Right ventricle myocardium inferior (tissue), 1 donor: Measurements from ENCODE around the gene MTCH1. TPM values are rescaled to one million over a fixed set of nuclear protein-coding genes. Genes with fewer than 3 reads are reported as not detected.

Experiments used
- ATAC-seq: fragments of 200-7000 bp; cut with Tn5 transposase; one replicate; pipeline ENCODE4 v1.9.1; 2020; ENCODE audit warnings: mild to moderate bottlenecking, moderate library complexity
- DNase-seq: peaks from one replicate; pipeline ENCODE4 v3.0.0; 2021; ENCODE audit errors: missing footprints
- intact Hi-C: fragments of 100-400 bp; cut with DNase I; formaldehyde crosslinking; loops from one replicate; pipeline ENCODE4 v1.11.0; 2022
- total RNA-seq: library from RNA; stranded (reverse); fragmentation: NEBNext Ultra II Directional; extraction: Animal tissue kit (Norgen Biotek cat#: 25700); gene quantifications from one replicate; pipeline ENCODE4 v1.2.1, GENCODE V29; 2021
- donor health status: DM: no; HTN: yes; CAD: no; lungs with severe emphysema.

Gene MTCH1
- total RNA-seq, 1 donor from 2014 or later = 220 TPM

DNA sequence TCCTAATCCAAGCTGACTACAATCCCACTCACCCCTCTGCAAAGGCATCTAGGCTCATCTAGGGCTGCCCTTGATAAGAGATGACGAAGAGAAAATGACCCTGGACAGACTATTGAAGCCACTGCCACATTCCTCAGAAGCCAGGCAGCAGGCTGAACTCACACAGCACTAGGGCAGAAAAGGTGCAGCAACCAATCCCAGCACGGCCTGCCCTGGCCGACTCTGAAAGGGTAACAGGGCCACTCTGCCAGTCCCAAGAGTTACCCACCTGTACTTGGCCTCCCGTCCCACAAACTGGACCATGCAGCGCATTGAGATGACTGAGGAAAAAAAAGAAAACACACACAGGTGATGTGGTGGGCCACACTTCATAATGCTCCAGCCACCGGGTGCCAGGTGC lies 9.1 kb downstream of the MTCH1 start:
- ATAC-seq (no peak), DNase-seq (no peak)
- intact Hi-C loops = no loop called here

- DNase-seq (no peak), ATAC-seq (no peak)
- intact Hi-C loops = no loop called here
Measured at GRCh38 chr6:36976509-36976908, 9.5 kb downstream of the MTCH1 start.

GRCh38 chr6:36976007-36976264 lies 10.1 kb downstream of the MTCH1 start:
- ATAC-seq (no peak), DNase-seq (no peak)
- intact Hi-C loops = no loop called here

GRCh38 chr6:36975231-36976006 lies 10.6 kb downstream of the MTCH1 start:
- DNase-seq (no peak), ATAC-seq (no peak)
- intact Hi-C loops = no loop called here

DNA sequence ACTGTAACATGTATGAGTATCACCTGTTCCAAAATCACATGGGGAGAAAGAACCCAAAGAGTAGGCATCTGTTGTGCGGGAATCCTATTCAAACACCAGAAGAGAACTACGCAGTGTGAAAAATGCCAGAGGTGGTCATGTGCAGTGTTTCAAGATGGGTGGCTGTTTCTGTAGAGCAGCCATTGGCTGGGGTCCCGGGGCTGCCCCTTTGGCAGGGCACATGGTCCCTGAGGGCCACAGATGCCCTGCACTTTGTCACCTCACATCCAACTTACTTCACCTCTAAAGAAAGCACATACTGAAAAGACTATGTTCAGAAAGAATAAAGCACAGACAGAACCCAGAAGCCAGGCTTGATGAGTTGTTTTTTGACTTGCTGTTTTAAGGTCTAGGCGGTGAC lies 12.3 kb downstream of the MTCH1 start:
- intact Hi-C loops = loop anchor here (2.0 to 5.0 kb wide), 2 partner anchors 66 to 133 kb away; no protein-coding TSS in a partner anchor
- DNase-seq (peak; percentile 79), ATAC-seq (peak; percentile 62)

DNA sequence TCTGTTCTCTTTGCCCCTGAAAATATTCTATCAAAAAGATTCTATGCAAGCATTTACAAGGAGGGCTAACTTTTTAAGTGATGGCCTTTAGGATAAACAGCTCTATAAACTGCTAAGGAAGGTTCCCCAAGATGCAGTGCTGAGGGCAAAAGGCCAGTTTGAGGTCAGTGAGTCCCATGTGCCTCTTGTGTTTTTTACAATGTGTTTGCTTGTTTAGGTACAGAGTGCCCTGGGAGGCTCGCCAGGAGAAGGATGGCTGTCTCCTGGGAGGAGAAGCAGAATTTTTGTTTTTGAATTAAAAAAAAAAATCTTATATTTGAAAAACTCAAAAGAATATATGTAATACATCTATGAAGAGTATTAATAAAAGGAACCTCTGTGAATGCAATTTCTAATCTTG lies 12.8 kb downstream of the MTCH1 start:
- DNase-seq (no peak), ATAC-seq (no peak)
- intact Hi-C loops = loop anchor here (2.0 to 5.0 kb wide), 2 partner anchors 66 to 132 kb away; no protein-coding TSS in a partner anchor

DNA sequence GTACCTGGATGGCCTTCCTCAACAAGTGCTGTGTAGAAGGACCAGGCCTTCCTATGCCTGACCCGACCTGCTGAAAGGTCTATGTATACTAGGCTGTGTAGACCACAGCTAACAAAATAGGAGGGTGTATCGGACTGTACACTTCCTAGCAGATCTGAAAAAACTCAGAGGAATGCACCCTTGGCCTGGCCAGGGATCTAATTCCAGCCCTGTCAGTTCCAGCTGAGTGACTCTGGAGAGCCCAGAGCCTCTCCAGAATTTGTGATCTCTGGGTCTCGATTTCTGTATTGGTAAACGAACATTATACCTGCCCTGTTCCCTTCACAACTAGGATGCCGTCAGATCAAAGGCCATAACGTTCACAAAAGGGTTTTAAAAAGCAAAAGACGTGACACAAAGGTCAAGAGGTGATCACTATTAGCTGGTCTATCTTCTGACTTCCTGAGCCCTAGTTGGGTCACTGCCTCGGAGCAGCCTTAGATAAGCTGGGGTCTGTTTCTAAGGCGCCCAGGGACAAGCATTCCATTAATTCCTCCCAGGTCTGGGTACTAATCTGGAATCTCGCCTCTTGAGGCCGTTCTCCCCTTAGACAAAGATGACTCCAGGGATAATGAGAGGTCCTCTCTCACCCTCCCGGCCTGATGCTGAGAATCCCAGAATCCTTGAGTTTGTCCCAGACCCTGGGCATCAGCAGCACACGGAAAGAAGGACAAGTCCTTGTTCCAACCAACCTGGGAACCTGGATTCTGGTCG lies 13.9 kb downstream of the MTCH1 start:
- DNase-seq (no peak), ATAC-seq (no peak)
- intact Hi-C loops = loop anchor here (2.0 to 5.0 kb wide), 2 partner anchors 65 to 131 kb away; no protein-coding TSS in a partner anchor

GRCh38 chr6:36970892-36971842 lies 14.8 kb downstream of the MTCH1 start:
- intact Hi-C loops = loop anchor here (5.0 kb wide), 1 partner anchor 64 kb away; no protein-coding TSS in a partner anchor
- DNase-seq (no peak), ATAC-seq (no peak)

- ATAC-seq (no peak), DNase-seq (no peak)
- intact Hi-C loops = loop anchor here (5.0 kb wide), 1 partner anchor 63 kb away; no protein-coding TSS in a partner anchor
Measured at GRCh38 chr6:36969988-36970891, 15.8 kb downstream of the MTCH1 start.

GRCh38 chr6:36969240-36969691 lies 16.7 kb downstream of the MTCH1 start:
- intact Hi-C loops = no loop called here
- ATAC-seq = peak; percentile 33
- no peak for DNase-seq

DNA sequence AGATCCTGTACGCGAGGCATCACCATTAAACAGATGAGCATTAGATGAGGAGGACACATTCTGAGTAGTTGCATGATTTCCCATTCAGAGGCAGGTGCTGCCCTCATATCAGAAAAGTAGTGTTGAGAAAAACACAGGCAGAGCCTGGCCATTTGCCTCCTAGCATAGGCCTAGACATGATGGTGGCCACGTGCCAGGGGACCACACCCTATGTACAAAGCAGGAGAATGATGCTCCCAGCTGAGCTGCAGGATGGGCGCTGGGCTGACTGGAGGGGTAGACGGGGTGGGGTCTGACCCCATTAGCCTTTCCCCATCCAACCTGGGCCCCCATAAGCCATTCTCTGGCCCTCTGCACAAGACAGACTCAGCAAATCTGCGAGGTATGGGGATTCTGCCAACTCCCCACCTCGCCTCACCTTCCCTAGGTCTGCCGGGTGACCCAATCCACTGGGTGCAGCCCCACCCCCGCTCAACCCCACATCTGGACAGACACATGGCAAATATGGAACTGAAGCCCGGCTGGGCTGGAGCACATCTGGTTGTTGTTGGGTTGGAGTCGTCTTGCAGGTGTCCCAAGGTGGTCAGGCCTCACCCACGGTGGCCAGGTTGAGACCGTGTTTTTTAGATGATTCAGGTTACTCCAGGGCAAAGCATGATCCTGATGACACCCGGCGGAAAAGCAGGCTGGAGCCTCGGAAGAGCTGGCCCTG lies 17.6 kb downstream of the MTCH1 start:
- ATAC-seq (no peak), DNase-seq (peak; percentile 80)
- intact Hi-C loops = no loop called here

GRCh38 chr6:36967757-36968156 lies 18.2 kb downstream of the MTCH1 start:
- ATAC-seq (no peak), DNase-seq (no peak)
- intact Hi-C loops = no loop called here

GRCh38 chr6:36967301-36967700 lies 18.7 kb downstream of the MTCH1 start:
- DNase-seq (no peak), ATAC-seq (peak; percentile 11)
- intact Hi-C loops = no loop called here

DNA sequence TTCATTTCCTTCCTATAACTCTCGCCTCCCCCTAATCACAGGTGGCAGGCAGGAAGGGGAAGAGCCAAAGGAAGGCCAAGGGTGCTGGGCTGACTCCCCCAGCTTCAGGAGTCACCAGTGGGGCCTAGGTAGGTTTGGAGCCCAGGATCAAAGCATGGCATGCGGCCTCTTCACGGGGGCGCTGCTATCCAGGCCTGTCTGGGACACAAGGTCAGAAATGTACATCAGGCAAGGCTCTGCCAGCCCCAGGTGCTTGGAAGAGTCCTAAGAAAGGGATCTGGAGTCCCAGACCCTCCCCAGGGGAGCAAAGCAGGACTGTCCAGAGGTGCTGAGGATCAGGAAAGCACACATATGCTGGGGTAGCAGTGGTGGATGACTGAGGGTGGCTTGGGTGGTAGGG lies 21.1 kb downstream of the MTCH1 start:
- ATAC-seq = no peak
- intact Hi-C loops = loop anchor here (5.0 kb wide), 1 partner anchor 48 kb away; no protein-coding TSS in a partner anchor

DNA sequence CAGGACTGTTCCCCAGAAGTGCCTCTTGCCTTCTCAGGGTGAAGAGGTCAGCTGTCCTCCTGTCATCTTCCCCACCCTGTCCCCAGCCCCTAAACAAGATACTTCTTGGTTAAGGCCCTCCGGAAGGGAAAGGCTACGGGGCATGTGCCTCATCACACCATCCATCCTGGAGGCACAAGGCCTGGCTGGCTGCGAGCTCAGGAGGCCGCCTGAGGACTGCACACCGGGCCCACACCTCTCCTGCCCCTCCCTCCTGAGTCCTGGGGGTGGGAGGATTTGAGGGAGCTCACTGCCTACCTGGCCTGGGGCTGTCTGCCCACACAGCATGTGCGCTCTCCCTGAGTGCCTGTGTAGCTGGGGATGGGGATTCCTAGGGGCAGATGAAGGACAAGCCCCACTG lies 21.6 kb downstream of the MTCH1 start:
- intact Hi-C loops = loop anchor here (5.0 kb wide), 1 partner anchor 47 kb away; no protein-coding TSS in a partner anchor
- DNase-seq (no peak), ATAC-seq (no peak)

More for the DNA sequence above, 21.1 kb downstream of the MTCH1 start:
- DNase-seq = no peak

DNA sequence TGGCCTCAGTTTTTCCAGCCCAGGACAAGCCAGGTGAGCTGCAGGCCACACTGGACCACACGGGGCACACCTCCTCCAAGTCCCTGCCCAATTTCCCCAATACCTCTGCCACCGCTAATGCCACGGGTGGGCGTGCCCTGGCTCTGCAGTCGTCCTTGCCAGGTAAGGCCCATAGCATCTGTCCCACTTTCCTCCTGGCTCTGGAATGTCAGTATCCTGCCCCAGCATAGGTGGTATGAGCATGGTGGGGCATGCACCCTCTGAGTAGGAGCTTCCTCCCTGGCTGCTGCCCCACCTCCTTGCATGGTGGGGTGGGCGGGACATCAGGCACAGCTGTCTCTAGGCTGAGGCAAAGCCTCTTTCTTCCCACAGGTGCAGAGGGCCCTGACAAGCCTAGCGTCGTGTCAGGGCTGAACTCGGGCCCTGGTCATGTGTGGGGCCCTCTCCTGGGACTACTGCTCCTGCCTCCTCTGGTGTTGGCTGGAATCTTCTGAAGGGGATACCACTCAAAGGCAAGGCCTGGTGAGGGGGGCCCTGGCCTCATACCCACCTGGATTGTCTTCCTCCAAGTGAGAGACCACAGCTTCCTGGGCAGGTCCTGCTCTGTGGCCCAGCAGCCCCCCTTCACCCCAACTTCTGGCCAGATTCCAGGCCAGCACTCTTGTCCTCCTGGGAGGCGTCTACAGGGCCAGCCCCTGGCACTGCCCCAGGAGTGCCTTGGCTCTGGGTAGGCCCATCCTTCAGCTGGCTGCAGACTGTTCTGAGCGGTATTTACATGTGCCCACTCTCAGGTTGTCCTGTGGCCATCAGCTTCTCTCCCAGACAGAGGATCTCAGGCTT lies 22.3 kb downstream of the MTCH1 start:
- ATAC-seq (peak; percentile 31), DNase-seq (no peak)
- intact Hi-C loops = loop anchor here (5.0 kb wide), 1 partner anchor 46 kb away; no protein-coding TSS in a partner anchor
